Choroid plexus epithelial cell (primary cell): ENCODE results near the gene PIK3R3.

Source experiments
- DNase-seq: peaks from one replicate; pipeline ENCODE4 v3.0.0-alpha.2; 2010; ENCODE audit warnings: low read depth
- H3K4me3 ChIP-seq: 2 replicates; pipeline ENCODE4 v1.5.1; 2011; ENCODE audit warnings: low read depth, mild to moderate bottlenecking, control low read depth, low read length, moderate library complexity
- TF ChIP-seq, protein P1 (sequence below): conservative IDR thresholded peaks from 2 replicates; pipeline ENCODE4 v1.5.1; 2011; ENCODE audit warnings: low read depth, mild to moderate bottlenecking, control low read depth, inconsistent platforms, low read length, moderate library complexity

The PIK3R3 gene

GRCh38 chr1:46134660-46135331 lies 2.4 kb upstream of the PIK3R3 start:
- TF ChIP-seq, protein P1, sequence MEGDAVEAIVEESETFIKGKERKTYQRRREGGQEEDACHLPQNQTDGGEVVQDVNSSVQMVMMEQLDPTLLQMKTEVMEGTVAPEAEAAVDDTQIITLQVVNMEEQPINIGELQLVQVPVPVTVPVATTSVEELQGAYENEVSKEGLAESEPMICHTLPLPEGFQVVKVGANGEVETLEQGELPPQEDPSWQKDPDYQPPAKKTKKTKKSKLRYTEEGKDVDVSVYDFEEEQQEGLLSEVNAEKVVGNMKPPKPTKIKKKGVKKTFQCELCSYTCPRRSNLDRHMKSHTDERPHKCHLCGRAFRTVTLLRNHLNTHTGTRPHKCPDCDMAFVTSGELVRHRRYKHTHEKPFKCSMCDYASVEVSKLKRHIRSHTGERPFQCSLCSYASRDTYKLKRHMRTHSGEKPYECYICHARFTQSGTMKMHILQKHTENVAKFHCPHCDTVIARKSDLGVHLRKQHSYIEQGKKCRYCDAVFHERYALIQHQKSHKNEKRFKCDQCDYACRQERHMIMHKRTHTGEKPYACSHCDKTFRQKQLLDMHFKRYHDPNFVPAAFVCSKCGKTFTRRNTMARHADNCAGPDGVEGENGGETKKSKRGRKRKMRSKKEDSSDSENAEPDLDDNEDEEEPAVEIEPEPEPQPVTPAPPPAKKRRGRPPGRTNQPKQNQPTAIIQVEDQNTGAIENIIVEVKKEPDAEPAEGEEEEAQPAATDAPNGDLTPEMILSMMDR, result no peak
- no peak overlapping the region for H3K4me3 ChIP-seq
- peak; percentile 81 for DNase-seq

DNA sequence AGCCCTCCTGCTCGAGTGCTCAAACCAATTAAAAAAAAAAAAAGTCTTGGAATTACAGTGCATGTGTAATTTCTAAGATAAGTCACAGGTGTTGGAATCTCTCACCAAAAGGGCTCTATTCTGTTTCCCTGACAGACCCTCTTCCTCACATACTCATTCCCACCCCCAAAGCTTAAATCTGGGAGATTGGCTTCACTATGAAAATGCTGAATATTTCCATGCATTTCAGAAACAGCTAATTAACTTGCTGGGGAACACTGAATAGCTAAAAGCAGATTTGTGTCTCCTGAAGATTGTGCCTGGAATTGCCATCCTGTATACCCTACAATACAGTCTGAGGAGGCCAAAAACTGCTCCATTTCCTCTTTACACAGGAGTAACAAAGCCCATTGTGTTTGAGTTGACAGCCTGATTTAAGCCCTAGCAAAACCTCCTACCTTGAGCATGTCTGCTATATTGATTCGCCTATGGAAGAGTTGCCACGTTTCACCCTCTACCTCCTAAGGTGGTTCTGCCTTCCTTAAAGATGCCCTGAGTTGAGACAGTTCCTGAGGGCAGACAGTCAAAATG lies 1.4 kb upstream of the PIK3R3 start:
- peak overlapping the region; percentile 75 for H3K4me3 ChIP-seq
- TF ChIP-seq, protein P1, result no peak
- DNase-seq, result no peak

GRCh38 chr1:46133181-46133658 lies 791 bp upstream of the PIK3R3 start:
- H3K4me3 ChIP-seq, result peak overlapping the region; percentile 75
- DNase-seq, result no peak
- TF ChIP-seq, protein P1, result no peak

DNA sequence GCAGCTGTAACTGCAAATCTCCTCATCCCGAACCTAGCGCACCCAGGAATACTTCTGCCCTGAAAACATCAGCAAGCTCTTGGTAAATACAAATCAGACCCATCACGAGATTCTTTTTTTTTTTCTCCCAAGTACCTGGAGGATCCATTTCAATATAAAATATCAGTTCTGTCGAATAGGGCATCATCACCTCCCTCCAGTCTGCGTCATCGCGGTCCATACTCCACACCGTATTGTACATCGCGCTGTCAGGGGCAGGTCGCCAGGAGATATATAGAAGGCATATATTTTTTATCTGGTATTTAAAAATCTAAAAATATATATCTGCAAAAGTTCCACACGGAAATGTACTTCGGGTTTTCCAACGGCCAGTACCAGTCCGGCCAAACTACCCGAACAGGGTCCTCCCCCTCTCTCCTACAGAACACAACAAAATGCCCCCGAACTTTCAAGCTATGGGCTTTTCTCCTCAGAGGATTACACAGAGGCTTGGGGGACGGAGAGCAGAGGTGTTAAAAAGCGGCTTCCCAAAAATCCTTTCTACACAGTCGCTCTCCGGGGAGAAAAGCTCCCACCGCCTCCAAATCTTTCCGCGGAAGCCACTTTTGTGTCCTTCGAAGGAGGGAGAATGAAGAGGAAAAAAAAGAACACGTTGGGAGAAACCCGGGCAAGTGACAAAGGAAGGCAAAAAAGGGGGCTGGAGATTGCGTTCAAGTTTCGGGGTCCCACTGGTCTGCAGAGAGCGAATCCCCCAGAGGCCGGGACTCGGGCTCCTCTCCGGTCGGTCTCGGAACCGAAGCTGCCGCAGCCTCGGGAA lies 509 bp downstream of the PIK3R3 start:
- peak; percentile 44 for DNase-seq
- peak overlapping the region; percentile 74 for H3K4me3 ChIP-seq
- TF ChIP-seq, protein P1, result no peak

GRCh38 chr1:46131093-46131492 lies 1.3 kb downstream of the PIK3R3 start:
- TF ChIP-seq, protein P1, result no peak
- H3K4me3 ChIP-seq, result peak overlapping the region; percentile 74
- DNase-seq, result peak; percentile 34

DNA sequence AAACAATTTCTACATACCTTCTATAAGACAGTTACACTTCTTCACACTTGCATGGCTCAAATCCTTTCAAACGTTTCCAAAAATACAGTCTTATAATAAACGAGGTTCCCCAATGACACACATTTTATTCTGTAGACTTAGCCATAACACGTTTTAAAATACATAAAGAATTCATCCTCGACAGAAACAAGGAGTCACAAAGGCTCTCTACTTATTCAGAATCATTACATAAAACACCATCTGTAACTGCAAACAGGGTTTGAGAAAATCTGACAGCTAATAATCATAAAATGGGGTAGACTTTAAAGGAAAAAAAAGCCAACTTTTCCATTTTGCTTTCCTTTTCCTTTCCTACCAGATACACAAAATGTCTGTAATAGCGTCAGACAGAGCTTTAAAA lies 1.8 kb downstream of the PIK3R3 start:
- no peak for DNase-seq
- H3K4me3 ChIP-seq, result peak overlapping the region; percentile 74
- TF ChIP-seq, protein P1, result no peak
